Stimulated activated CD4-positive, alpha-beta T cell treated with anti-CD3 and anti-CD28 coated beads, Interleukin-12 subunit alpha, Interleukin-12 subunit beta, amount 100 ng/mL, for 24 hours (primary cell): ENCODE measurements around the gene NAALAD2.

Experiments
- DNase-seq, 2 experiments: peaks; one replicate each; pipeline ENCODE4 v3.0.0-alpha.2; 2020; ENCODE audit warnings: low read depth in 2 of 2

NAALAD2 gene

GRCh38 chr11:90241414-90241813 is 107.0 kb downstream of the NAALAD2 start:
- no peak for DNase-seq
